Putamen (tissue), 1 donor: Measurements from ENCODE around the gene OR2Z1.
"Not testable (repeated sequence)": the region's sequence is repeated elsewhere in the genome, so short reads cannot be mapped to it uniquely, and the experiment has no call there.

Source experiments
- DNase-seq: peaks from one replicate; pipeline ENCODE4 v3.0.0-alpha.2; 2016; ENCODE audit warnings: low spot score

The OR2Z1 gene

GRCh38 chr19:8703223-8703622, 18.2 kb upstream of the OR2Z1 start:
- no peak for DNase-seq

GRCh38 chr19:8705304-8705703, 16.1 kb upstream of the OR2Z1 start:
- DNase-seq: not testable (repeated sequence)

DNA sequence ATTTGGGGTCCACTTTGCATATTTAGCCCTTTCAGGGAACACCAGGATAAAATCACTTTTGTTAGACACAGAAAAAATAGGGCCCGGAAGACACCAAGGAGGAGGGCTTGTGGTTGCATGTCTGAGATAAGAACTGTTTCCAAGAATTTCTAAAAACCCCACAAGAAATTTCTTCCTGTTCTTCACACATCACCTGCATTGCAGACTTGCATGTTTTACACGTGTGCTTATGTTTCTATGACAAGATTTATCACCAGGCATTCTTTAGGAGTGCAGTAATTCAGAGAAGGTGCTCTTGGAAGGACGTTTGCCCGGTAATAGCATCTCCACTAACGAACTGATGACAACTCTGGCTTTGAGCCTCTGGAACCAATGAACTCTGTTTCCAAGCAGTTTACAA, 15.7 kb upstream of the OR2Z1 start:
- DNase-seq: no peak

DNA sequence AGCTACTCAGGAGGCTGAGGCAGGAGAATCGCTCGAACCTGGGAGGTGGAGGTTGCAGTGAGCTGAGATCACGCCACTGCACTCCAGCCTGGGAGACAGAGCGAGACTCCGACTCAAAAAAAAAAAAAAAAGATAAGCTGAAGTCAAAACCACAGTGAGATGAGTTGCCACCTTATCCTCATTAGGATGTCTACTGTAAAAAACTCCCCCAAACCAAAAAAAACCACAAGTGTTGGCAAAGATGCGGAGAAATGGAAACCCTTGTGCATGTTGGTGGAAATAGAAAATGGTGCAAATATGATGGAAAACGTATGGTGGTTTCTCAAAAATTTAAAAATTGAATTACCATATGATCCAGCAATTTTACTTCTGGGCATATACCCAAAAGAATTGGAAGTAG, 11.1 kb upstream of the OR2Z1 start:
- DNase-seq: not testable (repeated sequence)

GRCh38 chr19:8722032-8722431, 598 bp downstream of the OR2Z1 start:
- DNase-seq: no peak

- no peak for DNase-seq
Measured at GRCh38 chr19:8724276-8724675, 2.8 kb downstream of the OR2Z1 start.

GRCh38 chr19:8731428-8732169, 10.2 kb downstream of the OR2Z1 start:
- DNase-seq: no peak

- no peak for DNase-seq
Measured at GRCh38 chr19:8738377-8738776, 16.9 kb downstream of the OR2Z1 start.

GRCh38 chr19:8739291-8740065, 18.0 kb downstream of the OR2Z1 start:
- DNase-seq: not testable (repeated sequence)

GRCh38 chr19:8767257-8767656, 45.8 kb downstream of the OR2Z1 start:
- DNase-seq: not testable (repeated sequence)

DNA sequence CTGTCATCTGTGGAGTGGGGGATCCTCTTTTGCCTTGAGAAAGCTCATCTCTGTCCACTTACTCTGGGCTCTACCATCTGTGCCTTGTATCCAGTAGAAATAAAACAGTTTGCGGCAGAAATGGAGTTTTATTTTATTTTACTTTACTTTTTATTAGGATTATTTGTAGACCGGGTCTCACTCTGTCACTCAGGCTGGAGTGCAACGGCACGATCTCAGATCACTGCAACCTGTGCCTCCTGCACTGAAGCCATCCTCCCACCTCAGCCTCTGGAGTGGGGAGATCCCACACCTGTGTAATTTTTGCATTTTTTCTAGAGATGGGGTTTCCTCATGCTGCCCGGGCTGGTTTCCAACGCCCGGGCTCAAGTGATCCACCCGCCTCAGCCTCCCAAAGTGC, 47.8 kb downstream of the OR2Z1 start:
- not testable (repeated sequence) for DNase-seq

DNA sequence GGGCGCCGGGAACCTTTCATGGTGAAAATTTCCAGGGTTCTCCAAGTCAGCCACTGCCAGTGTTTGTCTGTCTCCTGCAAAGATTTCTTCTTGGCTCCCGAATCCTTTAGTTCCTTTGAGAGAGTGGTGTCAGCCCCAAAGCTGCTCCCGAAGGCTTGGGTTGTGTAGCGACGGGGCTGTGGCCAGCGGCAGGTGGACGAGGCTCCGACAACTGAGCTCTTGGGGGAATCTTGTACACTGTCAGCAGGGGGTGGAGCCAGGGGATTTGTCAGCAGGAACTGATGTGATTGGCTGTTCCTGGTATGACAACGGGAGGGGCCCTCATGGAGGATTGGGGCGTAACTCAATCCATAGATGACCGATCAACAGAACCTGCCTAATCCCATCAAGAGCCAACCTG, 52.2 kb downstream of the OR2Z1 start:
- DNase-seq: not testable (repeated sequence)
